ENCODE measurements around the gene NXPH2. TPM values are rescaled to one million over a fixed set of nuclear protein-coding genes. Genes with fewer than 3 reads are reported as not detected.

NXPH2 gene
- total RNA-seq, 3 donors from 2014 or later, result not detected

DNA sequence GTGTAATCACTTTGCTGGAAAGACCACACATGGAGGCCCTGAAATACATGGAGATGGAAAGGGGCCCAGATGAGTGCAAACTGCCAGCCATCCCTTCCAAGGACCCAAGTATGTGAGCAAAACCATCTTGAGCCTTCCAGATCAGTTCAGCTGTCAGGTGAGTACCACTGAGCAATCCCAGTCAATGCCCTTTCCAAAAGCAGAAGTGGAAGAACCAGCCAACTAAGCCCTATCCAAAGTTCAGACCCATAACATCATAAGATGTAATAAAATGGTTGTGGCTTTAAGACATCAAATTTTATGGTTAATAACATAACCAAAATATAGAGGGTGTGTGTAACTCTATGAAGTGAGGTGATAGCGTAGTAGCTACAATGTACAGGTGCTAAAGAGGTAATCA lies 88.5 kb downstream of the NXPH2 start:
- intact Hi-C loops (cut with DNase I; ENCODE audit: low total_unique reads), result no loop called here
- no peak overlapping the region for H3K27ac ChIP-seq
- DNase-seq (ENCODE audit: low spot score in 2 of 2), result no peak
- no peaks in the 10 kb centered on the region for H3K4me1 ChIP-seq
- TF ChIP-seq POLR2A (IDR thresholded peaks at IDR 0.05), result no peak
- no peaks in the 10 kb centered on the region for H3K36me3 ChIP-seq
- H3K27me3 ChIP-seq, result no peaks in the 10 kb centered on the region
- no peaks in the 10 kb centered on the region for H3K9me3 ChIP-seq
- H3K4me3 ChIP-seq, result no peak overlapping the region

DNA sequence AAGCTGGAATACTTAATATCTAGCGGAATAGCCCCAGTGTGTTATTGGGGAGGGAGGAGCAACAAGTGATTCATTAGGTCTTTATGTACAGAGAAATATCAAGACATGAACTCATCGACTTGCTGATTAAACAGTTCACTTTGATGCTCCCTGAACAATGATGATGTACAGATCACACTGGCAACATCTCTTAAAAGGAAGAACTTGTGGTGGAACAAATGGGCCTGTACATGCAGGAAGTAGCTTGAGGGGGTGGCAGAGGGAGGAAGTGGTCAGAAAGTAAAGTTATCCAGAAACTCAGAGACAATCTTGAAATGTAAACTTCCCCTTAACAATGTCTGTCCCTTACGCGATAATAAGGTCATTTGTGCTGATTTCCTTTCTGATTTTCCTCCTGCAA lies 90.5 kb downstream of the NXPH2 start:
- Histone ChIP-seq H3K4me3 (no peak overlapping the region), H3K27me3 (no peaks in the 10 kb centered on the region), H3K36me3 (no peaks in the 10 kb centered on the region), H3K4me1 (no peaks in the 10 kb centered on the region), H3K9me3 (no peaks in the 10 kb centered on the region), H3K27ac (no peak overlapping the region)
- TF ChIP-seq POLR2A (IDR thresholded peaks at IDR 0.05), result no peak
- TF ChIP-seq POLR2AphosphoS5 (IDR thresholded peaks at IDR 0.05), result no peak
- TF ChIP-seq, protein P1, sequence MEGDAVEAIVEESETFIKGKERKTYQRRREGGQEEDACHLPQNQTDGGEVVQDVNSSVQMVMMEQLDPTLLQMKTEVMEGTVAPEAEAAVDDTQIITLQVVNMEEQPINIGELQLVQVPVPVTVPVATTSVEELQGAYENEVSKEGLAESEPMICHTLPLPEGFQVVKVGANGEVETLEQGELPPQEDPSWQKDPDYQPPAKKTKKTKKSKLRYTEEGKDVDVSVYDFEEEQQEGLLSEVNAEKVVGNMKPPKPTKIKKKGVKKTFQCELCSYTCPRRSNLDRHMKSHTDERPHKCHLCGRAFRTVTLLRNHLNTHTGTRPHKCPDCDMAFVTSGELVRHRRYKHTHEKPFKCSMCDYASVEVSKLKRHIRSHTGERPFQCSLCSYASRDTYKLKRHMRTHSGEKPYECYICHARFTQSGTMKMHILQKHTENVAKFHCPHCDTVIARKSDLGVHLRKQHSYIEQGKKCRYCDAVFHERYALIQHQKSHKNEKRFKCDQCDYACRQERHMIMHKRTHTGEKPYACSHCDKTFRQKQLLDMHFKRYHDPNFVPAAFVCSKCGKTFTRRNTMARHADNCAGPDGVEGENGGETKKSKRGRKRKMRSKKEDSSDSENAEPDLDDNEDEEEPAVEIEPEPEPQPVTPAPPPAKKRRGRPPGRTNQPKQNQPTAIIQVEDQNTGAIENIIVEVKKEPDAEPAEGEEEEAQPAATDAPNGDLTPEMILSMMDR (IDR thresholded peaks at IDR 0.05), result no peak
- intact Hi-C loops (cut with DNase I; ENCODE audit: low total_unique reads), result no loop called here
- DNase-seq (ENCODE audit: low spot score in 2 of 2), result no peak

DNA sequence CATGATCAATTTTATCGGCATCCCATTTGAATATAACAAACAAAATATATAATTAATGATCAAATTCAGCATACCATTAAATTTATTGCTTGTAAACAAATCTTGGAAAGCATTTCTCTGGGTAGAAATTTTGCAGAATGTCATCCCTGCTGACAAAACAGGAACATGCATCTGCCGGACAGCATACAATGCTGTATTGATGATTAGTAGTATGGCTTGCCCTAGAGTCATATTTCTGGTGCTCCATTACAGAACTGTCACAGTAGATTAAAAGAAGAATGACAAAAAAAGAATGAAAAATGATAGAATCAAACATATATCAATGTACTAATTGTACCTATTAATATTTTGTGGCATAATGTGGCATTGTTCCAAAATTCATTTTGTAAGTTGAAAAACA lies 98.0 kb downstream of the NXPH2 start:
- TF ChIP-seq POLR2A (IDR thresholded peaks at IDR 0.05), result no peak
- TF ChIP-seq POLR2AphosphoS5 (IDR thresholded peaks at IDR 0.05), result no peak
- TF ChIP-seq, protein P1 (IDR thresholded peaks at IDR 0.05), result no peak
- intact Hi-C loops (cut with DNase I; ENCODE audit: low total_unique reads), result no loop called here
- DNase-seq (ENCODE audit: low spot score in 2 of 2), result no peak

DNA sequence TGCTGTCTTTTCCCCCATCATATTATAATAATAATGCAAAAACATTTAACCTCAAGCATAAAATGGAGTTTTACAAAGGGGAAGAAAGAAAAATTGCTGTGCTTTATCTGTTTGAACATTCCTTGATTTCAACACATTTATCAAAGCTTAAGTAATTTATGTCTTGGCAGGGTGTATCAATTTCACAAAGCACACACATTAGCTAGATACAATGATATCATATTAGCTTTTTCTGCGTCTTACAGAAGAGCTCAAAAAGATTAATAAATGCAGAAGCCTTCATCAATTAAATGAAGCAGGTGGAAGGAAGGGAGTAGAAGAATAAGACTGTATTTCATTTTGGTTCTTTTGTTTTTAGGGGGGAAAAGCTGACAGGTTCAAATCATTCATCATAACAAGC lies 103.0 kb downstream of the NXPH2 start:
- TF ChIP-seq POLR2AphosphoS5 (IDR thresholded peaks at IDR 0.05) (no peak), POLR2A (IDR thresholded peaks at IDR 0.05) (no peak)
- TF ChIP-seq, protein P1 (IDR thresholded peaks at IDR 0.05), result no peak
- no peak overlapping the region for H3K27ac ChIP-seq

More for the DNA sequence above, 98.0 kb downstream of the NXPH2 start:
- Histone ChIP-seq H3K9me3 (no peaks in the 10 kb centered on the region), H3K27ac (no peak overlapping the region), H3K27me3 (no peaks in the 10 kb centered on the region), H3K36me3 (no peaks in the 10 kb centered on the region), H3K4me1 (no peaks in the 10 kb centered on the region), H3K4me3 (no peak overlapping the region)

DNA sequence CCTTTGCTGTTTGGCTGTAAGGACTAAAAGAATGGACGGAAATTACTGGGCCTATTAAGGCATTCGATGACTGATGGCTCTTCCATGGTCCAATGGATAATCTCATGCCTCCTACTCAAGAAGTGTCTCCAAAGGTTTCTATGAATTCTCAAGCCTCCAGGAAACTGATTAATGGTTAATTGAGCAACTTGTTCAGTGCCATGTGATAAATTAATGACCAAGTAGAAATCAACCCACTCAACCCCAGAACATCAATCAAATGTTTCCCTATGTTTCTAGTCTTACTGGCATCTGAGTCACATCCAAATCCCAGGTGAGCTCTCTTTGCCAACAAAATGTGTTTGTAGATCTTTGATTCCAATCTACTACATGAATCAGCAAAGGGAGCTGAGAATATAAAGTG lies 103.6 kb downstream of the NXPH2 start:
- Histone ChIP-seq H3K36me3 (no peaks in the 10 kb centered on the region), H3K9me3 (no peaks in the 10 kb centered on the region), H3K4me3 (no peak overlapping the region), H3K27ac (no peak overlapping the region), H3K27me3 (no peaks in the 10 kb centered on the region), H3K4me1 (no peaks in the 10 kb centered on the region)
- TF ChIP-seq, protein P1 (IDR thresholded peaks at IDR 0.05), result no peak
- TF ChIP-seq POLR2A (IDR thresholded peaks at IDR 0.05), result no peak
- TF ChIP-seq POLR2AphosphoS5 (IDR thresholded peaks at IDR 0.05), result no peak
- intact Hi-C loops (cut with DNase I; ENCODE audit: low total_unique reads), result no loop called here
- DNase-seq (ENCODE audit: low spot score in 2 of 2), result no peak

More for the DNA sequence above, 103.0 kb downstream of the NXPH2 start:
- no peak overlapping the region for H3K4me3 ChIP-seq
- no peak for DNase-seq (ENCODE audit: low spot score in 2 of 2)
- intact Hi-C loops (cut with DNase I; ENCODE audit: low total_unique reads), result no loop called here
- no peaks in the 10 kb centered on the region for H3K9me3 ChIP-seq
- no peaks in the 10 kb centered on the region for H3K27me3 ChIP-seq
- no peaks in the 10 kb centered on the region for H3K36me3 ChIP-seq
- H3K4me1 ChIP-seq, result no peaks in the 10 kb centered on the region

DNA sequence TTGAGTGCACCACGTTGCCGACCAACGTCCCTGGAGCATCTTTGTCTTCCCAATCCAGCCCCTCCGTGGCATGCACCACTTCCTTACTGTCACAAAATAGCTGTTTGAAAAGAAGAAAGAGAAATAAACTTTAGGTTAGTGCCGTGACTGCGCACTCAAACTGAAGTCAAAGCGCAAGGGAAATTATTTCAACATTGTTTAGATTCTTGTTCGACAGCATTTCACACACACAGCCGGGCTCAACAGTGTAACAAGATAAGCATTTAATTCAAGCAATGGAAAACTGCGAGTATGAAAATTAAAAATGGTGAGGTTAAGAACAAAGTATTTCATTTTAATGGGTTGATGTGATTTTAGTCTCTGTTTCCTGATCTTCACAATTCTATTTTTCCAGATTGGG lies 108.6 kb downstream of the NXPH2 start:
- TF ChIP-seq, protein P1 (IDR thresholded peaks at IDR 0.05), result no peak
- TF ChIP-seq POLR2A (IDR thresholded peaks at IDR 0.05) (no peak), POLR2AphosphoS5 (IDR thresholded peaks at IDR 0.05) (no peak)

More for the DNA sequence above, 108.6 kb downstream of the NXPH2 start:
- Histone ChIP-seq H3K4me1 (no peaks in the 10 kb centered on the region), H3K27ac (no peak overlapping the region), H3K36me3 (no peaks in the 10 kb centered on the region), H3K9me3 (no peaks in the 10 kb centered on the region), H3K4me3 (no peak overlapping the region), H3K27me3 (no peaks in the 10 kb centered on the region)
- DNase-seq (ENCODE audit: low spot score in 2 of 2), result no peak
- intact Hi-C loops (cut with DNase I; ENCODE audit: low total_unique reads), result no loop called here
